Mesothelial cell of epicardium (in vitro differentiated cells): ENCODE data around the gene MMP23B. TPM values are rescaled to one million over a fixed set of nuclear protein-coding genes. Genes with fewer than 3 reads are reported as not detected.
A peak's percentile ranks its signal among the peaks of the same experiment; 100 is the strongest.
"Not testable (repeated sequence)": the region's sequence is repeated elsewhere in the genome, so short reads cannot be mapped to it uniquely, and the experiment has no call there.

Experiments
- DNase-seq, 2 experiments: peaks; one replicate each; pipeline ENCODE4 v3.0.0; 2021; ENCODE audit warnings: low spot score in 2 of 2; ENCODE audit not compliant: unreplicated experiment in 2 of 2
- H3K27ac Mint-ChIP-seq: 2 replicates; pipeline ENCODE4 v1.8.0; 2021; ENCODE audit warnings: mixed read lengths
- H3K27me3 Mint-ChIP-seq: 2 replicates; pipeline ENCODE4 v1.8.0; 2021; ENCODE audit warnings: low read depth, mixed read lengths
- H3K36me3 Mint-ChIP-seq: 2 replicates; pipeline ENCODE4 v1.8.0; 2021; ENCODE audit warnings: mixed read lengths
- H3K4me1 Mint-ChIP-seq: 2 replicates; pipeline ENCODE4 v1.8.0; 2021; ENCODE audit warnings: mixed read lengths
- H3K4me3 Mint-ChIP-seq: 2 replicates; pipeline ENCODE4 v1.8.0; 2021; ENCODE audit warnings: mild to moderate bottlenecking, moderate library complexity, mixed read lengths
- H3K9me3 Mint-ChIP-seq: 2 replicates; pipeline ENCODE4 v1.8.0; 2021; ENCODE audit warnings: mixed read lengths
- total RNA-seq: library from RNA; stranded (reverse); gene quantifications from 3 replicates; pipeline ENCODE4 v1.2.1, GENCODE V29; 2021
- TF ChIP-seq, protein P1 (sequence below): fragments of 200-600 bp; sonication (generic); IDR thresholded peaks from one replicate; pipeline ENCODE4 v1.5.0; 2021; ENCODE audit warnings: antibody characterized with exemption; ENCODE audit not compliant: unreplicated experiment

Gene MMP23B
- total RNA-seq, 1 donor from 2014 or later = 63.8 TPM

- Mint-ChIP-seq H3K4me1 (peaks cover 7% of the 10 kb centered on the region), H3K4me3 (no peak overlapping the region), H3K27ac (no peak overlapping the region), H3K9me3 (no peaks in the 10 kb centered on the region), H3K27me3 (peaks cover 21% of the 10 kb centered on the region), H3K36me3 (no peaks in the 10 kb centered on the region)
- no peak for DNase-seq
- TF ChIP-seq, protein P1, sequence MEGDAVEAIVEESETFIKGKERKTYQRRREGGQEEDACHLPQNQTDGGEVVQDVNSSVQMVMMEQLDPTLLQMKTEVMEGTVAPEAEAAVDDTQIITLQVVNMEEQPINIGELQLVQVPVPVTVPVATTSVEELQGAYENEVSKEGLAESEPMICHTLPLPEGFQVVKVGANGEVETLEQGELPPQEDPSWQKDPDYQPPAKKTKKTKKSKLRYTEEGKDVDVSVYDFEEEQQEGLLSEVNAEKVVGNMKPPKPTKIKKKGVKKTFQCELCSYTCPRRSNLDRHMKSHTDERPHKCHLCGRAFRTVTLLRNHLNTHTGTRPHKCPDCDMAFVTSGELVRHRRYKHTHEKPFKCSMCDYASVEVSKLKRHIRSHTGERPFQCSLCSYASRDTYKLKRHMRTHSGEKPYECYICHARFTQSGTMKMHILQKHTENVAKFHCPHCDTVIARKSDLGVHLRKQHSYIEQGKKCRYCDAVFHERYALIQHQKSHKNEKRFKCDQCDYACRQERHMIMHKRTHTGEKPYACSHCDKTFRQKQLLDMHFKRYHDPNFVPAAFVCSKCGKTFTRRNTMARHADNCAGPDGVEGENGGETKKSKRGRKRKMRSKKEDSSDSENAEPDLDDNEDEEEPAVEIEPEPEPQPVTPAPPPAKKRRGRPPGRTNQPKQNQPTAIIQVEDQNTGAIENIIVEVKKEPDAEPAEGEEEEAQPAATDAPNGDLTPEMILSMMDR = no peak
These were observed 37.2 kb upstream of the MMP23B start for GRCh38 chr1:1594602-1595260.

- not testable (repeated sequence) for H3K4me3 Mint-ChIP-seq, H3K36me3 Mint-ChIP-seq, H3K9me3 Mint-ChIP-seq, H3K4me1 Mint-ChIP-seq, DNase-seq, H3K27ac Mint-ChIP-seq
- H3K27me3 Mint-ChIP-seq = peaks cover 22% of the 10 kb centered on the region
These were observed 36.6 kb upstream of the MMP23B start for GRCh38 chr1:1595341-1595740.

- no peak overlapping the region for H3K4me3 Mint-ChIP-seq
- H3K27me3 Mint-ChIP-seq = peaks cover 35% of the 10 kb centered on the region
- TF ChIP-seq, protein P1 = no peak
- H3K4me1 Mint-ChIP-seq = peaks cover 7% of the 10 kb centered on the region
- H3K36me3 Mint-ChIP-seq = no peaks in the 10 kb centered on the region
- H3K27ac Mint-ChIP-seq = no peak overlapping the region
- H3K9me3 Mint-ChIP-seq = no peaks in the 10 kb centered on the region
- DNase-seq = no peak
These were observed 35.3 kb upstream of the MMP23B start for GRCh38 chr1:1596493-1597274.

GRCh38 chr1:1597275-1597930, 34.6 kb upstream of the MMP23B start:
- peaks cover 42% of the 10 kb centered on the region for H3K27me3 Mint-ChIP-seq
- H3K36me3 Mint-ChIP-seq = no peaks in the 10 kb centered on the region
- H3K9me3 Mint-ChIP-seq = no peaks in the 10 kb centered on the region
- H3K4me3 Mint-ChIP-seq = peak overlapping the region; percentile 33
- DNase-seq = no peak
- peaks cover 7% of the 10 kb centered on the region for H3K4me1 Mint-ChIP-seq
- H3K27ac Mint-ChIP-seq = no peak overlapping the region
- TF ChIP-seq, protein P1 = no peak

DNA sequence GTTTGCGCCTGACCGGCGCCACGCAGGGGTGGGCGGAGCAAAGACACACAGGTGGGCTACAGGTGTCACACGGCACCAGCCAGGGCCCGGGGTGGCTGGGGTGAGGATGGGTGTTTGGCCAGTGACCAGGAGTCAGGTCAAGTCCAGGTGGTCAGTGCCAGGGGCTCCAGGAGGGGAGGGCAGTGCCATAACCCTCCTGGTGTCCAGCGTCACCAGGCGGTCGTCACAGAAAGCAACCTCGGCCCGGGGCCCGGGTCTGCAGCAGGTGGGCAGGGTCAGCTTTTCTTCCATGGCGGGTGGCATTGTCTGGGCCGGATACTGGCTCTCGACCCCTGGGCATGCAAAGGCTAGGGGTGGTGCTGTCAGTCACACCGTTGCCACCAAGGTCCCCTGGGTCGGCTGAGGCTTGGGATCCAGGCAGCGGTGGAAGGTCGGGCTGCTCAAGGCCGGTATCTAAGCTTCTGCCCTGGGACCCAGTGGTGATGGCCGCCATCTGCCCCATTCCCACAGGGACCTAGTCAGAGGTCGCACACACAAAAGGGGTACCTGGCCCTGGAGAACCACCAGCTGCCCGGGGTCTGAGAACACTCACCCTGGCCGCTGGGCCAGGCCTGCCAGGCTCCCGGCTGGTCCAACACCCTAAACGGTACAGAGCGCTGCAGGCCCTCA, 33.8 kb upstream of the MMP23B start:
- no peak overlapping the region for H3K27ac Mint-ChIP-seq
- DNase-seq = no peak
- no peaks in the 10 kb centered on the region for H3K36me3 Mint-ChIP-seq
- H3K4me1 Mint-ChIP-seq = peaks cover 7% of the 10 kb centered on the region
- H3K4me3 Mint-ChIP-seq = peak overlapping the region; percentile 71
- TF ChIP-seq, protein P1 = no peak
- no peaks in the 10 kb centered on the region for H3K9me3 Mint-ChIP-seq
- H3K27me3 Mint-ChIP-seq = peaks cover 50% of the 10 kb centered on the region
